Left ventricle myocardium inferior (tissue), 1 donor: ENCODE measurements around the gene PAX9. TPM values are rescaled to one million over a fixed set of nuclear protein-coding genes. Genes with fewer than 3 reads are reported as not detected.

Source experiments
- DNase-seq: peaks from one replicate; pipeline ENCODE4 v3.0.0-alpha.2; 2020
- H3K27ac ChIP-seq: fragments of 200-600 bp; replicated peaks from 2 replicates; pipeline ENCODE4 v1.8.0; 2021
- H3K27me3 ChIP-seq: fragments of 200-600 bp; 2 replicates; pipeline ENCODE4 v1.8.0; 2021; ENCODE audit warnings: low read depth
- H3K36me3 ChIP-seq: fragments of 200-600 bp; 2 replicates; pipeline ENCODE4 v1.8.0; 2021
- H3K4me1 ChIP-seq: fragments of 200-600 bp; 2 replicates; pipeline ENCODE4 v1.8.0; 2021
- H3K4me3 ChIP-seq: fragments of 200-600 bp; 2 replicates; pipeline ENCODE4 v1.8.0; 2021; ENCODE audit warnings: mild to moderate bottlenecking, moderate library complexity
- H3K9me3 ChIP-seq: fragments of 200-600 bp; replicated peaks from 2 replicates; pipeline ENCODE4 v1.8.0; 2021
- CTCF ChIP-seq: fragments of 200-600 bp; IDR thresholded peaks from 2 replicates; pipeline ENCODE4 v1.8.0; 2021; ENCODE audit warnings: antibody characterized with exemption, mild to moderate bottlenecking, borderline replicate concordance
- intact Hi-C: fragments of 100-400 bp; cut with micrococcal nuclease; formaldehyde crosslinking; loops from one replicate; pipeline ENCODE4 v1.11.0; 2022
- total RNA-seq: library from RNA; stranded (reverse); fragmentation: NEBNext Ultra II Directional; extraction: Animal tissue kit (Norgen Biotek cat#: 25700); gene quantifications from one replicate; pipeline ENCODE4 v1.2.1, GENCODE V29; 2021
- donor health status: DM: no; HTN: yes; CAD: no; lungs with severe emphysema.

Gene PAX9
- total RNA-seq, 1 donor from 2014 or later, result not detected

- peaks cover 81% of the 10 kb centered on the region for H3K4me1 ChIP-seq
- no peak for DNase-seq
- intact Hi-C loops, result no loop called here
Observed at GRCh38 chr14:36659822-36660735, 1.6 kb upstream of the PAX9 start.

GRCh38 chr14:36660736-36661505 is 739 bp upstream of the PAX9 start:
- H3K27me3 ChIP-seq, result peaks cover 100% of the 10 kb centered on the region
- H3K27ac ChIP-seq, result no peak overlapping the region
- H3K9me3 ChIP-seq, result no peaks in the 10 kb centered on the region
- no peak for TF ChIP-seq CTCF
- H3K36me3 ChIP-seq, result no peaks in the 10 kb centered on the region
- peak overlapping the region; percentile 57 for H3K4me3 ChIP-seq
- DNase-seq, result no peak
- intact Hi-C loops, result no loop called here
- peaks cover 79% of the 10 kb centered on the region for H3K4me1 ChIP-seq

More at GRCh38 chr14:36659822-36660735, 1.6 kb upstream of the PAX9 start:
- Histone ChIP-seq H3K9me3 (no peaks in the 10 kb centered on the region), H3K4me3 (no peak overlapping the region), H3K36me3 (no peaks in the 10 kb centered on the region), H3K27me3 (peaks cover 100% of the 10 kb centered on the region), H3K27ac (no peak overlapping the region)
- no peak for TF ChIP-seq CTCF

- Histone ChIP-seq H3K27ac (no peak overlapping the region), H3K9me3 (no peaks in the 10 kb centered on the region), H3K36me3 (no peaks in the 10 kb centered on the region), H3K27me3 (peaks cover 100% of the 10 kb centered on the region), H3K4me3 (peak overlapping the region; percentile 57), H3K4me1 (peaks cover 77% of the 10 kb centered on the region)
- no peak for DNase-seq
- TF ChIP-seq CTCF, result no peak
- intact Hi-C loops, result no loop called here
Observed at GRCh38 chr14:36662258-36662542, 540 bp downstream of the PAX9 start.

- peaks cover 100% of the 10 kb centered on the region for H3K27me3 ChIP-seq
- peak overlapping the region; percentile 57 for H3K4me3 ChIP-seq
- intact Hi-C loops, result no loop called here
- H3K27ac ChIP-seq, result no peak overlapping the region
- no peak for TF ChIP-seq CTCF
- no peaks in the 10 kb centered on the region for H3K36me3 ChIP-seq
- DNase-seq, result no peak
- no peaks in the 10 kb centered on the region for H3K9me3 ChIP-seq
- peaks cover 71% of the 10 kb centered on the region for H3K4me1 ChIP-seq
Observed at GRCh38 chr14:36662543-36663403, 1.1 kb downstream of the PAX9 start.
